SKM-1 treated with dmso at 0.1 percent for 144 hours (cell line): Measurements from ENCODE around the gene TTC3.

Experiments used
- DNase-seq: peaks from one replicate; lab custom pipeline; 2025; ENCODE audit not compliant: unreplicated experiment; lab: John Stamatoyannopoulos, UW

The TTC3 gene

DNA sequence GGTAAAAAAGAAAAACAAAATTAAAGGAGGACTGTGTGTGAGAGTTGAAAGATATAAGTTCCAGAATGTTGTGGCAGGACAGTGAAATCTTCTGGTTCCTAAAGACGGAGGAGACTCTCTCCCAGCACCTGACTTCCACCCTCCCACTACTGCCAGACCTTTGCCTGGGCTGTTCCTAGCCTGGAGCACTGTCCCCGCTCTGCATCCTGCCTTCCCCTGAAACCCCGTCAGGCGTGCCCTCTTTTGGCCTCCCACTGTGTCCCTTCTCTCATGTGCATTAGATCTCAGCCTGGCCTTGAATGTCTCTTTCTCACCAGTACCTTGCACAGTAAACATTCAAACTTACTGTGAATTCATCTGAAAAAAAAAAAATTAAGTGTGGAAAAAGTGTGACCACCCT is 120.0 kb downstream of the TTC3 start:
- DNase-seq: no peak

DNA sequence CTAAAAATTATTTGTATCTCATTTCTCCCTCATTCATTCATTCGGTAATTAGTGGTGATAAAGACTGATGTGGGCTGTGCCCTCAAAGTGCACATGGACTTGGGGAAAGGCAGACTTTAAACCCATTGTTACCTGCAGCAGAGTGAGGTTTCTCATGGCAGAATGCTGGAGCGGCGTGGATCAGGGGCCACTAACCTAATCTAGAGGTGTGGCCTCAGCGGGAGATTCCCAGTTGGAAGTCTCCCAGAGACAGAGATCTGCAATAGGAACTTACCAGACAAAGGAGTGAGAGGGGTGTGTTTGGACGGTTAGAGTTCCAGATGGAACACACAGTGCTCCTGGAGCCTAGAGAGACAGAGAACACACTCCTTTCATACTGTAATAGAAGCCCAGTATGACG is 120.6 kb downstream of the TTC3 start:
- no peak for DNase-seq

DNA sequence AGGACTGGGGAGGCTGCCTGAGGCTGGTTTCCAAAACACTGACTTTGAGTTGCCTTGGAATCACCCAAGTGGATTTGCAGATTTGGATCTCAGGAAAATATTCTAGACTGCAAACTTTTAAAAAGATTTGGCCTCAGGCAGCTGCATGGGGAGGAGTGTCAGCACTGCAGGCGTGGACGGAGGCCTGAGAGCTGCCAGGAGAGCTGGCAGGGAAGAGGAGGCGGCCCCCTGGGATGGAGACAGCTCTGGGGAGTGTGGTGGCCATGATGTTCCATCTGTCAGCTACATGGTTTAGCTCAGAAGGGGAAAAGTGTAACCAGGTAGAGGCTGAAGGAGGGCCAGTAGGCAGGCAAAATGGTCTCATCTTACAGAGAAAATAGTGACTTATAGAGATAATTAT is 122.0 kb downstream of the TTC3 start:
- no peak for DNase-seq

DNA sequence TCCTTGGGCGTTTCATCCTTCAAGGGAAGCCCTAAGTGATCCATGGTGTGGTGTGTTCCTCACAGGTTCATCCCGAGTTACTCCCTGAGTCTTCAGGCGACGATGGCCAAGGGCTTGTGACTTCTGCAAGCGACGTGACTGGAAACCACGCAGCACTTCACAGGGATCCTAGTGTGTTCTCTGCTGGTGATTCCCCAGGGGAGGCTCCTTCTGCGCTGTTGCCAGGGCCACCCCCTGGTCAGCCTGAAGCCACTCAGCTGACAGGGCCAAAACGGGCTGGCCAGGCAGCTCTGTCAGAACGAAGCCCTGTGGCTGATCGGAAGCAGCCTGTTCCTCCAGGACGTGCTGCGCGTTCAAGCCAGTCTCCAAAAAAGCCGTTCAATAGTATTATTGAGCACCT is 122.6 kb downstream of the TTC3 start:
- no peak for DNase-seq

DNA sequence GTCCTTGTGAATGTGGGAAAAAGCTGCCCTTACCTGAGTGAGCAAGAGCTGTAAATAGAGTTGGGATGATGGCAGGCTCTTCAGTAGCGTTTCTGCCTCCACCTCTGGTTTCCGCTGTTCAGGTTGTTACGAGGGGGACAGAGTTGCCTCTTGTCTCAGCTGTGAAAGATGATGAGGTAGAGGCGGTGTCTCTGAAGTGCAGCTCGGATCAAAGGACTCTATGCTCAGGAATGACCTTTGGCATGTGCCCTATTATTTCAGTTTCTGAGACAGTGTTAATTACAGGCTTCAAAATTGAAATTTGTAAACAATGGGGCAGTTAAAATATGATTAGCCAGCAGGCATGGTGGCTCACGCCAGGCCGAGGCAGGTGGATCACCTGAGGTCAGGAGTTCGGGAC is 123.8 kb downstream of the TTC3 start:
- no peak for DNase-seq

- DNase-seq: no peak
Measured at GRCh38 chr21:37197746-37198145, 124.7 kb downstream of the TTC3 start.

DNA sequence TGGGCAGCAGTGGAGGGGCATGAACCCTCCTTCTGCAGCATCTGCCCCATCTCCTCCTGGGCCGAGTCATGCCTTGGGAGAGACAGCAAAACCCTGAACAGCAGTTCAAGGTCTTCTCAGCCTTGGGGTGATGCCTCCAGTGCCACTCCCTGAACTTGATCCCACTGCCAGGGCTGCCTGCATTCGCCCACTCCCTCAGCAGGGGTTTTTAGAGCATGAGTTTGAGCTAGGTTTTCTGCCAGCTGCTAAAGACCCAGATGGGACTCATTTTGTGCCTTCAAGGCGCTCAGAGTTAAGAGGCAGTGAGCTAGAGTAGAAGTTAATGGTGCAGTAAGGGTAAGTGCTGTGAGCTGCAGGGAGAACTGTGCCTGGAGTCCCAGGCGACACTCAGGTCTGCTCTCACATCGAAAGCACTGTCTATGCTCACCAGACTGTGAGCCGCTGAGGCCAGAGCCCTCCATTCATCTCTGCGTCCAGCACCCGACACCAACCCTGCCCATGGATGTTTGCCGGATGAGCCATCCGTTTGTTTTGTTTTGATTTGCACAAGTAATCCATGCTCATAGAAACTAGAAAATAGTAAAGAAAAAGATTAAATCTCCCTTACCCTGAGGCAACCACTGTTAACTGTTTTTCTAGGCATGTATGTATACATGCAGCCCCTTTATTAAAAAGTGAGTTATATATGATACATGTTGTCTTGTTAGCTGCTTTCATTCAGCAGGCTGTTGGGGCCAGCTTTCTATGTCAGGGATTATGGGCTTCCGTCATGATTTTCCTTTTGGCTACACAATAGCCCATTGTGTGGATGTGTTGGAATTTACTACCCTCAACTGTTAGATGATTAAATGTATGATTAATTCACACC is 126.2 kb downstream of the TTC3 start:
- DNase-seq: no peak

DNA sequence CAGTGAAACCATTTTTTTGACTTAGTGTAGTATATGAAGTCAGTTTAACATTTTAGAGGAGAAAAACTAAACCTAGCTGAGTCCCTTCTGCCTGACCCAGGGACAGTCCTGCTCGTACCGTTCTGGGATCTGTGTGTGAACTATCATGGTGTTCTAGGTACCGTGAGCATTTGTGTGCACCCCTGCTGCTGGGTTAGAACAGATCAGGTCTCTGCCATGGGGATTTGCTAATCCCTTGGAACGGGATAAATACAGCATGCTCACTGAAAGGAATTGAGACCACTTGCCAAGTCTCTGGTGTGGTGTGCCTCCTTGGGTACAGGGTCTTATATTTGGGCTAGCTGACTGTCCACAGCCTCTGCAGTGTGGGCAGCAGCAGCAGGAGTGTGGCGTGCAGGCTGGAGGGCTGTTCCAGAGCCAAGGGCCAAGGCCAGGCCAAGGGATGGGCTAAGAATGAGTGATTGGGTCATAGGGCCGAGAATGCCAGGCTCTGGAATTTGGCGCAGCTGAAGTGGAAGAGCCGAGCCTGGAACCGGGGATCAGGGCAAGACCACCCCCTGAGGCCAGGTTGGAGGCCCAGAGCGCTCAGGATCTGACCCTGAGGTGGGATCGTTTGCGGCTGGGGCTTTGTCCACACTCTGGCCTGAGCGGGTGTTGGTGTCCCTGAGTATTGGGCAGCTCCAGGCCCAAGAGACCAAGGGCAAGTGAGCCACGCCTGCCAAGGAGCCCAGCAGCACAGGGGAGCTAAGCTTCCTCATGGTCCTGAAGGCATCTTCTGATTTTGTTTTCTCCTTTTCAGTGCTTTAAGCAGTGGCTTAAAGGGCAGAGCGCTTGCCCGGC is 127.8 kb downstream of the TTC3 start:
- DNase-seq: no peak

- DNase-seq: no peak
Measured at GRCh38 chr21:37202221-37203110, 129.4 kb downstream of the TTC3 start.

GRCh38 chr21:37204580-37204979 is 131.5 kb downstream of the TTC3 start:
- DNase-seq: no peak

GRCh38 chr21:37206496-37206895 is 133.4 kb downstream of the TTC3 start:
- no peak for DNase-seq

- peak; percentile 12 for DNase-seq
Measured at GRCh38 chr21:37207441-37208009, 134.5 kb downstream of the TTC3 start.

DNA sequence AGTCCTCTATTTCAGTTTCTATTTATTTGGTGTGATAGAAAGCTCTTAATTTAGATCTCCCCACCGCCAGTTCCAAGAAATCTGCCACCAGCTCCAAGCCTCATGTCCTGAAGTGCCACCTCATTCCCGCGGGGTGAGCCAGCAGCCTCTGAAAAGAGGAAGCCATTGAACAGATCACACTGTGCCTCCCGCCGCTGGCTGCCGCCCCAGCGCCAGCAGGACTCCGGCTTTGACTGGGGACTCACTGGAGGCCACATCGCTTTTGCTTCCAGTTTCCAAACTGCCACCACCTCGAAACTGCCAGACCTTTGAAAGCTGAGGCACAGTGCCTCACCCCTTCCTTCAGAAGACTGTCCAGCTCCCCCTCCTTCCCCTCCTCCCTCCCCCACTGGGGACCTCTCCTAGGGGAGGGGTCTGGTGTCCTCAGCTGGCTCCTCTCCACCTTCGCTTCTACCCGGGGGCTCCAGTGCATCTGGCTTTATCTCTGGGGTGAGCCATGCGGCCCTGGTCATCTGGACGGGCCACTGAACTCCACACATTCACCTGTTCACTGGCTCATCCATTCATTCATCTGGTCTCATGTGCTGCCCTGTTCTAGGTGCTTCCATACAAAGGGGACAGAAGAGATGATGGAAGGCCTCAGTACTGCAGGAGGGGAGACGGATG is 135.1 kb downstream of the TTC3 start:
- peak; percentile 70 for DNase-seq

- no peak for DNase-seq
Measured at GRCh38 chr21:37208741-37209225, 135.7 kb downstream of the TTC3 start.

DNA sequence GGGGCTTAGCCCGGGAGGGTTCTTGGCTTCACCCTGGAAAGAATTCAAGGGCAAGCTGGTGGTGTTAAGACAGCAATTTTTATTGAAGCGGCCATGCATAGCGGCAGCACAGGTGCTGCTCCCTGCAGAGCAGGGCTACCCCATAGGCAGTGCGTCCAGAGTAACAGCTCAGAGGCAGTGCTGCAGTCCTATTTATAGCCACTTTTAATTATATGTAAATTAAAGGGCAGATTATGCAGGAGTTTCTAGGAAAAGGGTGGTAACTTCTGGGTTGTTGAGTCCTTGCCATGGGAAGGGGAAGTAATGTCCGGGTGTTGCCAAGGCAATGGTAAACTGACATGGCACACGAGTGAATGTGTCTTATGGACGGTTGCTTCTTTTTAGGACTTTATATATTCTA is 137.1 kb downstream of the TTC3 start:
- no peak for DNase-seq

GRCh38 chr21:37210799-37211198 is 137.7 kb downstream of the TTC3 start:
- no peak for DNase-seq

DNA sequence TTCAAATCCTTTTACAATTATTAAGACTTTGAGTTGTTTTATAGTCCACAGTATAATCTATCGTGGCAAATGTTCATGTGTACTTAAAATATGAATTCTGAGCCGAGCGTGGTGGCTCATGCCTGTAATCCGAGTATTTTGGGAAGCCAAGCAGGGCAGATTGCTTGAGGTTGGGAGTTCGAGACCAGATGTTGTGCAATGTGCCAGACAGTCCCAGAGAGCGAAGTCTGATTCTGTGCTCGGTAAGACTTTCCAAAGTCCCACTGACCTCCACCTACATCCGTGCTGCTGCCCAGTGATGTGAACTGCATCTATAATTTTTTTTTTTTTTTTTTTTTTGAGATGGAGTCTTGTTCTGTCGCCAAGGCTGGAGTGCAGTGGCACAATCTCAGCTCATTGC is 141.9 kb downstream of the TTC3 start:
- no peak for DNase-seq

- no peak for DNase-seq
Measured at GRCh38 chr21:37219761-37220432, 146.8 kb downstream of the TTC3 start.

- DNase-seq: no peak
Measured at GRCh38 chr21:37220433-37220980, 147.5 kb downstream of the TTC3 start.
